HCT116 (cell line): ENCODE results near the gene GHR. TPM values are rescaled to one million over a fixed set of nuclear protein-coding genes. Genes with fewer than 3 reads are reported as not detected.

Experiments used
- ATAC-seq: fragments of 200-7000 bp; cut with Tn5 transposase; 2 replicates; pipeline ENCODE4 v1.9.1; 2020; ENCODE audit warnings: mild to moderate bottlenecking, moderate library complexity
- BruUV-seq: library from RNA; stranded (reverse); fragments of 400-500 nt; replicated peaks from 2 replicates; lab custom pipeline; 2021; lab: Mats Ljungman, UMichigan
- CTCF ChIA-PET: fragments of 300-600 bp; sonication (Branson Sonifier 250); formaldehyde crosslinking; loops from one replicate; lab custom pipeline; 2021; ENCODE audit warnings: antibody characterized with exemption; lab: Charles Lee
- POLR2A ChIA-PET: fragments of 300-600, 350-600 bp; sonication (Branson Sonifier 250); formaldehyde crosslinking; loops from one replicate; lab custom pipeline; 2021; ENCODE audit warnings: antibody characterized with exemption; lab: Charles Lee
- RAD21 ChIA-PET, 2 experiments: fragments of 300-600 bp; sonication (Branson Sonifier 250); formaldehyde crosslinking; loops; one replicate each; lab custom pipeline; 2023; ENCODE audit warnings: low total read pairs in 2 of 2; ENCODE audit not compliant: uncharacterized antibody in 2 of 2, unreplicated experiment in 2 of 2, low non-redundant PET in 1 of 2; lab: Charles Lee
- DNase-seq: peaks from one replicate; pipeline ENCODE4 v3.0.0-alpha.2; 2010; ENCODE audit warnings: low read depth, low spot score
- H2AFZ ChIP-seq: fragments of 200-600 bp; shearing (Covaris generic), sonication (generic); 2 replicates; pipeline ENCODE4 v1.6.1; 2017; ENCODE audit warnings: low read depth, mixed run types, mixed read lengths, antibody characterized with exemption, low read length; ENCODE audit not compliant: poor library complexity, severe bottlenecking
- H3K27ac ChIP-seq: 2 replicates; pipeline ENCODE4 v1.5.1; 2012; ENCODE audit warnings: low read depth, low read length
- H3K27me3 ChIP-seq: fragments of 200-600 bp; sonication (generic); 2 replicates; pipeline ENCODE4 v1.6.1; 2016; ENCODE audit warnings: mixed run types, low read length, mixed read lengths; ENCODE audit not compliant: insufficient read depth
- H3K36me3 ChIP-seq, 2 experiments: fragments of 200-500 bp in 1 of 2; fragments of 200-600 bp in 1 of 2; sonication (Bioruptor generic) in 1 of 2; sonication (generic) in 1 of 2; 2 replicates each; pipeline versions ENCODE4 v1.5.1 to v1.6.1; 2014 to 2016; ENCODE audit warnings: low read length in 2 of 2, inconsistent platforms in 1 of 2, mixed read lengths in 1 of 2, mixed run types in 1 of 2; ENCODE audit not compliant: insufficient read depth in 2 of 2, control insufficient read depth in 1 of 2
- H3K4me1 ChIP-seq, 2 experiments: fragments of 200-600 bp in 1 of 2; sonication (generic) in 1 of 2; 2 replicates each; pipeline versions ENCODE4 v1.5.1 to v1.6.1; 2012 to 2017; ENCODE audit warnings: low read length in 2 of 2, inconsistent platforms in 1 of 2, mild to moderate bottlenecking in 1 of 2, mixed read lengths in 1 of 2, mixed run types in 1 of 2, moderate library complexity in 1 of 2; ENCODE audit not compliant: insufficient read depth in 2 of 2, control insufficient read depth in 1 of 2
- H3K4me2 ChIP-seq: fragments of 200-600 bp; sonication (generic); 2 replicates; pipeline ENCODE4 v1.6.1; 2017; ENCODE audit warnings: mixed run types, low read length, mixed read lengths
- H3K4me3 ChIP-seq, 2 experiments: fragments of 200-600 bp in 1 of 2; sonication (generic) in 1 of 2; replicated peaks in 1 of 2; 2 replicates each; pipeline ENCODE4 v1.5.1; 2011 to 2016; ENCODE audit warnings: low read length in 2 of 2, control low read depth in 1 of 2, low read depth in 1 of 2, mild to moderate bottlenecking in 1 of 2, mixed read lengths in 1 of 2, mixed run types in 1 of 2
- H3K79me2 ChIP-seq: fragments of 200-600 bp; sonication (generic); 2 replicates; pipeline ENCODE4 v1.6.1; 2017; ENCODE audit warnings: mild to moderate bottlenecking, mixed run types, low read length, moderate library complexity, mixed read lengths; ENCODE audit not compliant: insufficient read depth
- H3K9ac ChIP-seq: fragments of 200-600 bp; sonication (generic); 2 replicates; pipeline ENCODE4 v1.6.1; 2016; ENCODE audit warnings: low read length, mixed read lengths
- H3K9me2 ChIP-seq: fragments of 200-600 bp; sonication (generic), shearing (Covaris generic); 2 replicates; pipeline ENCODE4 v1.6.1; 2017; ENCODE audit warnings: mixed run types, mild to moderate bottlenecking, moderate library complexity; ENCODE audit not compliant: insufficient read depth
- H3K9me3 ChIP-seq, 2 experiments: fragments of 200-500 bp in 1 of 2; fragments of 200-600 bp in 1 of 2; sonication (Bioruptor generic) in 1 of 2; sonication (generic) in 1 of 2; 2 replicates each; pipeline ENCODE4 v1.6.1; 2014 to 2017; ENCODE audit warnings: low read length in 2 of 2, mixed read lengths in 2 of 2, inconsistent platforms in 1 of 2, low read depth in 1 of 2, mild to moderate bottlenecking in 1 of 2, mixed run types in 1 of 2, moderate library complexity in 1 of 2; ENCODE audit not compliant: control insufficient read depth in 1 of 2, insufficient read depth in 1 of 2
- H4K20me1 ChIP-seq: fragments of 200-600 bp; sonication (generic), shearing (Covaris generic); 2 replicates; pipeline ENCODE4 v1.6.1; 2017; ENCODE audit warnings: mixed run types, mild to moderate bottlenecking, moderate library complexity; ENCODE audit not compliant: insufficient read depth
- EGR1 ChIP-seq: IDR thresholded peaks from 2 replicates; pipeline ENCODE4 v1.6.1; 2012; ENCODE audit warnings: low read depth
- ELF1 ChIP-seq: IDR thresholded peaks from 2 replicates; pipeline ENCODE4 v1.6.1; 2012; ENCODE audit warnings: low read depth, borderline replicate concordance
- EZH2phosphoT487 ChIP-seq: fragments of 200-600 bp; IDR thresholded peaks from 2 replicates; pipeline ENCODE4 v1.6.1; 2018; ENCODE audit warnings: antibody characterized with exemption, borderline replicate concordance
- FOSL1 ChIP-seq: IDR thresholded peaks from 2 replicates; pipeline ENCODE4 v1.6.1; 2012; ENCODE audit warnings: low read depth
- JUND ChIP-seq: IDR thresholded peaks from 2 replicates; pipeline ENCODE4 v1.6.1; 2012
- POLR2A ChIP-seq: IDR thresholded peaks from 2 replicates; pipeline ENCODE4 v1.7.0; 2011; ENCODE audit warnings: borderline replicate concordance; ENCODE audit not compliant: insufficient read depth, insufficient read length; ENCODE audit errors: extremely low read depth
- POLR2AphosphoS5 ChIP-seq: IDR thresholded peaks from 2 replicates; pipeline ENCODE4 v1.6.1; 2011; ENCODE audit warnings: mild to moderate bottlenecking, low read depth, low read length, moderate library complexity
- intact Hi-C: fragments of 100-400 bp; cut with micrococcal nuclease; formaldehyde crosslinking; loops from 2 replicates; pipeline ENCODE4 v1.10.0; 2022
- total RNA-seq: library from RNA; stranded (reverse); gene quantifications from one replicate; pipeline ENCODE4 v1.2.1, GENCODE V29; 2021; ENCODE audit not compliant: unreplicated experiment
- TF ChIP-seq, protein P1 (sequence below), 3 experiments: fragments of 200-600 bp in 1 of 3; sonication (generic) in 1 of 3; IDR thresholded peaks in 2 of 3; conservative IDR thresholded peaks in 1 of 3; 2 replicates each; pipeline ENCODE4 v1.5.1; 2012 to 2017; ENCODE audit warnings: low read depth in 2 of 3, low read length in 2 of 3, antibody characterized with exemption in 1 of 3, borderline replicate concordance in 1 of 3, control low read depth in 1 of 3, mild to moderate bottlenecking in 1 of 3, mixed read lengths in 1 of 3, mixed run types in 1 of 3, moderate library complexity in 1 of 3; ENCODE audit not compliant: insufficient read depth in 1 of 3
- TF ChIP-seq, protein P2 (sequence below): IDR thresholded peaks from 2 replicates; pipeline ENCODE4 v1.6.1; 2011; ENCODE audit warnings: mild to moderate bottlenecking, low read length, moderate library complexity; ENCODE audit not compliant: insufficient replicate concordance; ENCODE audit errors: extremely low read depth

The GHR gene
- total RNA-seq, 1 experiment from 2014 or later, result not detected

- TF ChIP-seq POLR2AphosphoS5, result no peak
Measured at GRCh38 chr5:42499016-42499415, 75.8 kb downstream of the GHR start (continued).

DNA sequence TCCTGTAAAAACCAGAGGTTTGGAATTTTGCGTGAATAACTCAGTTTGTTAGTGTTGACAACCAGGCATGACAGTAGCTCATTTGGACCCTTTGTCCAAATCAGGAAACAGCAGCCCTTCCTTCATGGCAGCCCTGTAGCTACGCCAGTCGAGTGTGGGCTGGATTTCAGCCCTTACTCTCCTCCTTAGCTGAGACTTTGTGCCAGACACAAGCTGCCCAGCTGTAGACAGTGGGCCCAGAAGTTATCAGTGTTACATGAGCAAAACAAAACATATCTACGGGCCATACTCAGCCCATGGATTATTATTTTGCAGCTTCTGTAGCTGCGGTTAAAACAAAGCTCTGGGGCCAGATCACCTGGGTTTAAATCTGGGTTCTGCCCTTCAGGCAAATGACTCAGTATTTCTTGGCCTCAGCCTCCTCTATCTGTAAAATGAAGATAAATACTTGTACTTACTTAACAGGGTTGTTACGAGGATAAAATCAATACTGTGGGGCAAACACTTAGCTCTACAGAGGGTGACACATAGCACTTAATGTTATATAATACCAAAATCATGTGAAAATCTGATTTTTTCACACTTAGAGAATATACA is 76.9 kb downstream of the GHR start:
- intact Hi-C loops, result no loop called here
- H3K4me2 ChIP-seq, result no peak overlapping the region
- H3K9me2 ChIP-seq, result no peaks in the 10 kb centered on the region
- no peak overlapping the region for H3K27ac ChIP-seq
- no peaks in the 10 kb centered on the region for H4K20me1 ChIP-seq
- ChIA-PET CTCF (no interaction called here), POLR2A (no interaction called here), RAD21 (no interaction called here)
- no peaks in the 10 kb centered on the region for H3K79me2 ChIP-seq
- no peak overlapping the region for H3K9ac ChIP-seq
- no TSS peak for BruUV-seq
- no peak for TF ChIP-seq FOSL1
- no peak for TF ChIP-seq ELF1
- TF ChIP-seq JUND, result no peak
- no peak for TF ChIP-seq EGR1
- no peak for TF ChIP-seq EZH2phosphoT487
- no peak for TF ChIP-seq POLR2A
- TF ChIP-seq, all 23 proteins: peak for 0
- ATAC-seq (no peak), DNase-seq (no peak)
- H2AFZ ChIP-seq, result no peak overlapping the region
- no peak overlapping the region for H3K4me3 ChIP-seq
- H3K9me3 ChIP-seq, result no peaks in the 10 kb centered on the region
- no peaks in the 10 kb centered on the region for H3K4me1 ChIP-seq
- no peaks in the 10 kb centered on the region for H3K36me3 ChIP-seq
- no peaks in the 10 kb centered on the region for H3K27me3 ChIP-seq

DNA sequence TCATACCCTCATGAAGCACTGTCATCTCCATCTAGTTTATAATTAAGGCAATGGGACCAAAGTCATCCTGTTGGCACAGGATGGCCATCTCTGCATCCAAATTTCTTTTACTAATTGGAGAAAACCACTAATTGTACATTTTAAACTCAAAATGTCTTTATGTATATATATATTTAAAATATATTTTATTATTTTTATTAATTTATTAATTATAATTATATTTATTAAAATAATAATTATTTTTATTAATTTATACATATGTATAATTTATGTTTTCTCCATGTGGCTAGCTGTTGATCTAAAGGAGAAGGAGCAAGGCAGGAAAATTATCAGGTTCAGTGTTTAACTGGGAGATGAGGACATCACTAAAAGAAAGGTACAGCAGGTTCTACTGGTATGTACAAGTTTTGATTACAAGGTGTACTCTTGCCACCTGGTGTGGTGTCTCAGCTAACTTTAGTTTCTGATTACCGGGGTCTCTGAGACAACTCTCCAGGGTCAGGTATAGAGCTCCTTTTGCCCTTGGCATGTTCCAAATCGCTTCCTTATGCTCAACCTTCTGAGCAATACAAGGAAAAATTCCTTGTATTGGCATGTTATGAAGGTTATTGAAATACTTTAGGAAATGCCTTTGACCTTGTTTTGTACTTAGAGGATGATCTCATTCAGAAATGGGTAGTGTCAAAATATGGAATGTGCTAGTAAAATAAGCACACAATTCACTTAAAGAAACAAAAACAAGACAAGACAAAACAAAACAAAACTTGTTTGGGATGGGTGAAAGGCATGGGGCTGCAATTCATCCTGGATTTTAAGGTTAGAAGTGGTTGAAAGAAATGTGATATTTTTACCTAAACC is 79.6 kb downstream of the GHR start:
- no peaks in the 10 kb centered on the region for H3K79me2 ChIP-seq
- TF ChIP-seq, protein P1, sequence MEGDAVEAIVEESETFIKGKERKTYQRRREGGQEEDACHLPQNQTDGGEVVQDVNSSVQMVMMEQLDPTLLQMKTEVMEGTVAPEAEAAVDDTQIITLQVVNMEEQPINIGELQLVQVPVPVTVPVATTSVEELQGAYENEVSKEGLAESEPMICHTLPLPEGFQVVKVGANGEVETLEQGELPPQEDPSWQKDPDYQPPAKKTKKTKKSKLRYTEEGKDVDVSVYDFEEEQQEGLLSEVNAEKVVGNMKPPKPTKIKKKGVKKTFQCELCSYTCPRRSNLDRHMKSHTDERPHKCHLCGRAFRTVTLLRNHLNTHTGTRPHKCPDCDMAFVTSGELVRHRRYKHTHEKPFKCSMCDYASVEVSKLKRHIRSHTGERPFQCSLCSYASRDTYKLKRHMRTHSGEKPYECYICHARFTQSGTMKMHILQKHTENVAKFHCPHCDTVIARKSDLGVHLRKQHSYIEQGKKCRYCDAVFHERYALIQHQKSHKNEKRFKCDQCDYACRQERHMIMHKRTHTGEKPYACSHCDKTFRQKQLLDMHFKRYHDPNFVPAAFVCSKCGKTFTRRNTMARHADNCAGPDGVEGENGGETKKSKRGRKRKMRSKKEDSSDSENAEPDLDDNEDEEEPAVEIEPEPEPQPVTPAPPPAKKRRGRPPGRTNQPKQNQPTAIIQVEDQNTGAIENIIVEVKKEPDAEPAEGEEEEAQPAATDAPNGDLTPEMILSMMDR (IDR thresholded peaks at IDR 0.05 in 2 of 3, conservative IDR thresholded peaks at IDR 0.05 in 1 of 3; ENCODE audit: borderline replicate concordance in 1 of 3, insufficient read depth in 1 of 3, low read depth in 2 of 3, low read length in 2 of 3), result no peak
- TF ChIP-seq, protein P2, sequence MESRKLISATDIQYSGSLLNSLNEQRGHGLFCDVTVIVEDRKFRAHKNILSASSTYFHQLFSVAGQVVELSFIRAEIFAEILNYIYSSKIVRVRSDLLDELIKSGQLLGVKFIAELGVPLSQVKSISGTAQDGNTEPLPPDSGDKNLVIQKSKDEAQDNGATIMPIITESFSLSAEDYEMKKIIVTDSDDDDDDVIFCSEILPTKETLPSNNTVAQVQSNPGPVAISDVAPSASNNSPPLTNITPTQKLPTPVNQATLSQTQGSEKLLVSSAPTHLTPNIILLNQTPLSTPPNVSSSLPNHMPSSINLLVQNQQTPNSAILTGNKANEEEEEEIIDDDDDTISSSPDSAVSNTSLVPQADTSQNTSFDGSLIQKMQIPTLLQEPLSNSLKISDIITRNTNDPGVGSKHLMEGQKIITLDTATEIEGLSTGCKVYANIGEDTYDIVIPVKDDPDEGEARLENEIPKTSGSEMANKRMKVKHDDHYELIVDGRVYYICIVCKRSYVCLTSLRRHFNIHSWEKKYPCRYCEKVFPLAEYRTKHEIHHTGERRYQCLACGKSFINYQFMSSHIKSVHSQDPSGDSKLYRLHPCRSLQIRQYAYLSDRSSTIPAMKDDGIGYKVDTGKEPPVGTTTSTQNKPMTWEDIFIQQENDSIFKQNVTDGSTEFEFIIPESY, result no peak
- no peak for TF ChIP-seq EGR1
- POLR2A ChIA-PET, result no interaction called here
- intact Hi-C loops, result no loop called here
- CTCF ChIA-PET, result no interaction called here
- DNase-seq (no peak), ATAC-seq (no peak)
- H3K9me3 ChIP-seq, result no peaks in the 10 kb centered on the region
- no TSS peak for BruUV-seq
- no peaks in the 10 kb centered on the region for H3K36me3 ChIP-seq
- no peaks in the 10 kb centered on the region for H3K9me2 ChIP-seq
- H4K20me1 ChIP-seq, result no peaks in the 10 kb centered on the region
- no peak overlapping the region for H2AFZ ChIP-seq
- RAD21 ChIA-PET, result no interaction called here
- H3K4me3 ChIP-seq, result no peak overlapping the region
- H3K4me1 ChIP-seq, result no peaks in the 10 kb centered on the region
- no peak overlapping the region for H3K9ac ChIP-seq
- no peaks in the 10 kb centered on the region for H3K27me3 ChIP-seq
- no peak overlapping the region for H3K4me2 ChIP-seq
- no peak overlapping the region for H3K27ac ChIP-seq
